Stimulated activated CD8-positive, alpha-beta memory T cell treated with anti-CD3 and anti-CD28 coated beads, Interleukin-12 subunit alpha, Interleukin-12 subunit beta, amount 100 ng/mL, for 1 hour (primary cell): ENCODE measurements around the gene KLF18.
"Not testable (repeated sequence)": the region's sequence is repeated elsewhere in the genome, so short reads cannot be mapped to it uniquely, and the experiment has no call there.

Experiments
- DNase-seq: peaks from one replicate; pipeline ENCODE4 v3.0.0-alpha.2; 2020; ENCODE audit warnings: low read depth

KLF18 gene

GRCh38 chr1:44120398-44120949 lies 21.0 kb downstream of the KLF18 start:
- DNase-seq: no peak

- DNase-seq: no peak
Measured at GRCh38 chr1:44119525-44119924, 21.9 kb downstream of the KLF18 start.

GRCh38 chr1:44118682-44119081 lies 22.7 kb downstream of the KLF18 start, which contains the start of gene KLF17:
TSS of gene KLF17 (plus strand) at chr1:44118821. CDS start at chr1:44118908, 87 bp downstream.
- no peak for DNase-seq

GRCh38 chr1:44117272-44117671 lies 24.2 kb downstream of the KLF18 start:
- DNase-seq: not testable (repeated sequence)

- no peak for DNase-seq
Measured at GRCh38 chr1:44114098-44114497, 27.3 kb downstream of the KLF18 start.

- no peak for DNase-seq
Measured at GRCh38 chr1:44113095-44113609, 28.3 kb downstream of the KLF18 start.

GRCh38 chr1:44112486-44112885 lies 28.9 kb downstream of the KLF18 start:
- DNase-seq: no peak

GRCh38 chr1:44111861-44112260 lies 29.6 kb downstream of the KLF18 start:
- DNase-seq: no peak

- DNase-seq: no peak
Measured at GRCh38 chr1:44110916-44111315, 30.5 kb downstream of the KLF18 start.

- no peak for DNase-seq
Measured at GRCh38 chr1:44108971-44109370, 32.5 kb downstream of the KLF18 start.

- no peak for DNase-seq
Measured at GRCh38 chr1:44108241-44108640, 33.2 kb downstream of the KLF18 start.

GRCh38 chr1:44105810-44106209 lies 35.6 kb downstream of the KLF18 start:
- no peak for DNase-seq

GRCh38 chr1:44103270-44104131 lies 37.9 kb downstream of the KLF18 start:
- no peak for DNase-seq

- DNase-seq: no peak
Measured at GRCh38 chr1:44101328-44101727, 40.1 kb downstream of the KLF18 start.

GRCh38 chr1:44100183-44100868 lies 41.1 kb downstream of the KLF18 start:
- no peak for DNase-seq

GRCh38 chr1:44094047-44094446 lies 47.4 kb downstream of the KLF18 start:
- DNase-seq: no peak

GRCh38 chr1:44090429-44091252 lies 50.8 kb downstream of the KLF18 start:
- DNase-seq: no peak

- no peak for DNase-seq
Measured at GRCh38 chr1:44089371-44090048, 51.9 kb downstream of the KLF18 start.
